SJSA1 (cell line): ENCODE results near the gene GPR107. TPM values are rescaled to one million over a fixed set of nuclear protein-coding genes. Genes with fewer than 3 reads are reported as not detected.

Experiments
- DNase-seq, 2 experiments: peaks; one replicate each; pipeline ENCODE4 v3.0.0-alpha.2; 2015 to 2020; ENCODE audit warnings: low spot score in 2 of 2, low read depth in 1 of 2
- H3K27ac ChIP-seq: fragments of 250-450 bp; sonication (Bioruptor Pico); 2 replicates; pipeline ENCODE4 v1.5.1; 2020; ENCODE audit warnings: mild to moderate bottlenecking, moderate library complexity
- H3K27me3 ChIP-seq: fragments of 250-450 bp; sonication (Bioruptor Pico); replicated peaks from 2 replicates; pipeline ENCODE4 v1.5.1; 2020; ENCODE audit warnings: mild to moderate bottlenecking, moderate library complexity
- H3K36me3 ChIP-seq: fragments of 250-450 bp; sonication (Bioruptor Pico); 2 replicates; pipeline ENCODE4 v1.5.1; 2020; ENCODE audit warnings: mild to moderate bottlenecking
- H3K4me1 ChIP-seq: fragments of 250-450 bp; sonication (Bioruptor Pico); replicated peaks from 2 replicates; pipeline ENCODE4 v1.6.1; 2021; ENCODE audit warnings: mild to moderate bottlenecking
- H3K4me3 ChIP-seq: fragments of 250-450 bp; sonication (Bioruptor Pico); 2 replicates; pipeline ENCODE4 v1.5.1; 2020; ENCODE audit warnings: mild to moderate bottlenecking
- H3K9me3 ChIP-seq: fragments of 250-450 bp; sonication (Bioruptor Pico); replicated peaks from 2 replicates; pipeline ENCODE4 v1.5.1; 2020; ENCODE audit warnings: mild to moderate bottlenecking
- total RNA-seq: library from RNA; depleted of rRNA; stranded (reverse); fragments of >200 nt; shearing (Covaris generic); gene quantifications from 2 replicates; pipeline ENCODE4 v1.2.3, GENCODE V29; 2014

The GPR107 gene
- total RNA-seq, 1 experiment from 2014 or later, result 25.5 TPM

DNA sequence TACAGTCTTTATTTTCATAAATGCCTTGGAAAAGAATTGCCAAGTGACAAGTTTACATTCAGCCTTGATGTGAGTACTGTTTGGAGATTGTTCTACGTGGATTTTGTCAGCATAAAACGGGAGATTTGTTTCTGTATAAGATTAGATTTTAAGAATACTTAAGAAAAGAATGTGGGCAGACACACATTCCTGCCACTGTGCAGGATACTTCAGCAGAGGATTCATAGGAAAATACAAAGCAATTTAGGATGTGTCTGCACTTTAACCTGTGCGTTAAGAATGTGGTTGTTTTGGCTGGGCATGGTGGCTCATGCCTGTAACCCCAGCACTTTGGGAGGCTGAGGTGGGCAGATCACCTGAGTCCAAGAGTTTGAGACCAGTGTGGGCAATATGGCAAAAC lies 37.2 kb downstream of the GPR107 start:
- Histone ChIP-seq H3K4me1 (no peaks in the 10 kb centered on the region), H3K27ac (no peak overlapping the region), H3K36me3 (peaks cover 62% of the 10 kb centered on the region), H3K27me3 (no peaks in the 10 kb centered on the region), H3K9me3 (no peaks in the 10 kb centered on the region), H3K4me3 (no peak overlapping the region)
- no peak for DNase-seq

GRCh38 chr9:130092910-130093309 lies 39.2 kb downstream of the GPR107 start:
- Histone ChIP-seq H3K4me3 (no peak overlapping the region), H3K27ac (no peak overlapping the region), H3K27me3 (no peaks in the 10 kb centered on the region), H3K36me3 (peaks cover 56% of the 10 kb centered on the region), H3K9me3 (no peaks in the 10 kb centered on the region), H3K4me1 (no peaks in the 10 kb centered on the region)
- DNase-seq, result no peak

- Histone ChIP-seq H3K36me3 (peaks cover 65% of the 10 kb centered on the region), H3K27me3 (no peaks in the 10 kb centered on the region), H3K9me3 (no peaks in the 10 kb centered on the region), H3K4me1 (no peaks in the 10 kb centered on the region), H3K27ac (no peak overlapping the region), H3K4me3 (no peak overlapping the region)
- DNase-seq, result no peak
Observed at GRCh38 chr9:130095872-130096271, 42.2 kb downstream of the GPR107 start.

- H3K36me3 ChIP-seq, result peaks cover 79% of the 10 kb centered on the region
- H3K27ac ChIP-seq, result no peak overlapping the region
- H3K4me1 ChIP-seq, result no peaks in the 10 kb centered on the region
- H3K27me3 ChIP-seq, result no peaks in the 10 kb centered on the region
- no peak for DNase-seq
- no peaks in the 10 kb centered on the region for H3K9me3 ChIP-seq
- H3K4me3 ChIP-seq, result no peak overlapping the region
Observed at GRCh38 chr9:130100681-130101080, 47.0 kb downstream of the GPR107 start.

GRCh38 chr9:130101915-130102314 lies 48.2 kb downstream of the GPR107 start:
- H3K4me1 ChIP-seq, result no peaks in the 10 kb centered on the region
- H3K27ac ChIP-seq, result no peak overlapping the region
- DNase-seq, result no peak
- no peak overlapping the region for H3K4me3 ChIP-seq
- no peaks in the 10 kb centered on the region for H3K27me3 ChIP-seq
- H3K9me3 ChIP-seq, result no peaks in the 10 kb centered on the region
- peaks cover 80% of the 10 kb centered on the region for H3K36me3 ChIP-seq

DNA sequence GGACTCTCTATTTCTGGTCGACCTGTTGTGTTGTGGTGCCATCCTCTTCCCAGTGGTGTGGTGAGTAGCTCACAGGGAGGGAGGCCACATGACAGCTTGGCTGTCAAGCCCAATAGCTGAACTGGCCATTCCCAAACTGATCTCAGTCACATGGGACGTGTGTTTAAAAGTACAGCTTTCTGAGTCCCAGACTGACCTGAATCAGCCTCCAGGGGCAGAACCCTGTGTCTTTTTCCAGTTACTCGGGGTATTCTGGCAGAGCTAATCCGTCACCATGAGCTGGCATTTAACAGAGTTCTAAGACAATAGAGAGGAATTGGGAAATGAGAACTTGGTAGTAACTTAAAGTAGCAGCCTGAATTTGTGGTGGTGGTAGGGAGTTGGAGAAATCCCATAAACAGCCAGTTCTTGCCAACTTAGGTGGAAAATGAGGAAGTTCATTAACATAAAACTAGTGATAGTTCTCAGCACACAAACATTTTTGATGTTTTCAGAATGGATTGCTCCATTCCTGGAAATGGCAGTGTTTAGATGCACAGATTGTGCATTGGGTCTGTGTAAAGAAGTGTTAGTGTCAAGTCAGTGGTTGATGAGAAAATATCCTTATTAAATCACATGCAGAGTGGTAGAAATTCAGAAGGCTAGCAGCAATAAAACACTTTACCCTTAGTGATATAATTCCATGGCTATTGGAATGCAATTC lies 50.9 kb downstream of the GPR107 start:
- no peaks in the 10 kb centered on the region for H3K9me3 ChIP-seq
- H3K4me1 ChIP-seq, result peaks cover 3% of the 10 kb centered on the region; the same call in 1 of the 2 replicates
- H3K27me3 ChIP-seq, result no peaks in the 10 kb centered on the region
- H3K27ac ChIP-seq, result no peak overlapping the region
- no peak for DNase-seq
- no peak overlapping the region for H3K4me3 ChIP-seq
- peaks cover 77% of the 10 kb centered on the region for H3K36me3 ChIP-seq

GRCh38 chr9:130106860-130107233 lies 53.1 kb downstream of the GPR107 start:
- no peak for DNase-seq
- peaks cover 66% of the 10 kb centered on the region for H3K36me3 ChIP-seq
- H3K27ac ChIP-seq, result no peak overlapping the region

DNA sequence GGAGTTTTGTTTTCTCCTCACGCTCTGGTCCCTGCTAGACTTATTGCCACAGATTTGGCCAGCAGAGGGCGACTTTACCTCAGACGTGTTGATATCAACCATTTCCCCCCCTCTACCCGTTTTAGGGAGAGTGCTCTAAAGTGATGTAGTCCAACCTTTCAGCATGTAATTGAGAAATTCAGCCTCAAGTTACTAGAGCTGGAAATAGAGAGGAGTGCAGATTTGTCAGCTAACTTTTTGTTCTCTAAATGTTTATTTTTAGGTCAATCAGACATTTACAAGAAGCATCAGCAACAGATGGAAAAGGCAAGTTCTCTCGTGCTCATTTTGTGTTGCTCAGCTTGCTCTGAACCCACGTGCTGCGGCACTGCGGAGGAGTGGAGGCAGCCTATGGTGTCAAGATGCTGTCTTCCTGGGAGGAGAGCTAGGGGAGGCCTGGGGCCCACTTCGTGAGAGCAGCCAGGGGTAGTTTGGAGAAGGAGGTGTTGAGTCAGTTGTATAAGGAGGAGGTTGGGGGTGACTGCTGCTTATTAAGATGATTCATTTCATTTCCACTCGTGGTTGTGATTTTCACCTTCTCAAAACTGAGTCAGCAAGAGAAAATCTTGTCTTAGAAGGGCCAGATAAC lies 53.6 kb downstream of the GPR107 start:
- peaks cover 62% of the 10 kb centered on the region for H3K36me3 ChIP-seq
- peak; percentile 66 to 80 for DNase-seq

More at GRCh38 chr9:130106860-130107233, 53.1 kb downstream of the GPR107 start:
- H3K9me3 ChIP-seq, result no peaks in the 10 kb centered on the region
- no peaks in the 10 kb centered on the region for H3K27me3 ChIP-seq
- peaks cover 3% of the 10 kb centered on the region; the same call in 1 of the 2 replicates for H3K4me1 ChIP-seq
- H3K4me3 ChIP-seq, result no peak overlapping the region

GRCh38 chr9:130107955-130108354 lies 54.2 kb downstream of the GPR107 start:
- no peak overlapping the region for H3K4me3 ChIP-seq
- peaks cover 56% of the 10 kb centered on the region for H3K36me3 ChIP-seq
- no peaks in the 10 kb centered on the region for H3K9me3 ChIP-seq
- DNase-seq, result no peak
- H3K4me1 ChIP-seq, result peaks cover 3% of the 10 kb centered on the region; the same call in 1 of the 2 replicates
- no peaks in the 10 kb centered on the region for H3K27me3 ChIP-seq
- no peak overlapping the region for H3K27ac ChIP-seq

More for the DNA sequence above, 53.6 kb downstream of the GPR107 start:
- no peaks in the 10 kb centered on the region for H3K27me3 ChIP-seq
- H3K4me3 ChIP-seq, result no peak overlapping the region
- H3K4me1 ChIP-seq, result peaks cover 3% of the 10 kb centered on the region; the same call in 1 of the 2 replicates
- no peaks in the 10 kb centered on the region for H3K9me3 ChIP-seq
- no peak overlapping the region for H3K27ac ChIP-seq

- Histone ChIP-seq H3K36me3 (peaks cover 40% of the 10 kb centered on the region), H3K9me3 (no peaks in the 10 kb centered on the region), H3K4me1 (peaks cover 3% of the 10 kb centered on the region; the same call in 1 of the 2 replicates), H3K27me3 (no peaks in the 10 kb centered on the region), H3K27ac (no peak overlapping the region), H3K4me3 (no peak overlapping the region)
- DNase-seq, result no peak
Observed at GRCh38 chr9:130110166-130110565, 56.5 kb downstream of the GPR107 start.

DNA sequence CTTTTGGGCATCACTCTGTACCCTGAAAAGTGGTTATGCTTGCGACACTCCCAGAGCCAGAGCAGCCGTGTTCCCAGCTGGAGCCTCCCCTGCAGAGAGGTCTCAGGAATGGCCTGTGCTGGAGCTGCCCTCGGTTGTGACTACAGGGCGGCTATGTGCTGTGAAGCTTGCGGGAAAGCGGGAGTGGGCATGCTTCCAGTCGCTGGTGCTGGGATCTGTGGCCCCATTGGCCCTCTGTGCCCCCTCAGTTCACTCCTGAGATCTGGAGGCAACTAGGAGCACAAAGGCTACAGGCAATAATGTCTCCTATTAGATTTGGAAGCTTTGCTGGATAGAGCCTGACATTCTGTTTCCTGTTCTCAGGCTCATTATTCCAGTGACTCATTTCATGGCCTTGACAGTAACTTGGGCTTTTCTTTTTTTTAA lies 56.9 kb downstream of the GPR107 start:
- H3K36me3 ChIP-seq, result peaks cover 36% of the 10 kb centered on the region
- peaks cover 3% of the 10 kb centered on the region; the same call in 1 of the 2 replicates for H3K4me1 ChIP-seq
- no peak overlapping the region for H3K4me3 ChIP-seq
- no peak for DNase-seq
- H3K27ac ChIP-seq, result no peak overlapping the region
- H3K27me3 ChIP-seq, result no peaks in the 10 kb centered on the region
- no peaks in the 10 kb centered on the region for H3K9me3 ChIP-seq

DNA sequence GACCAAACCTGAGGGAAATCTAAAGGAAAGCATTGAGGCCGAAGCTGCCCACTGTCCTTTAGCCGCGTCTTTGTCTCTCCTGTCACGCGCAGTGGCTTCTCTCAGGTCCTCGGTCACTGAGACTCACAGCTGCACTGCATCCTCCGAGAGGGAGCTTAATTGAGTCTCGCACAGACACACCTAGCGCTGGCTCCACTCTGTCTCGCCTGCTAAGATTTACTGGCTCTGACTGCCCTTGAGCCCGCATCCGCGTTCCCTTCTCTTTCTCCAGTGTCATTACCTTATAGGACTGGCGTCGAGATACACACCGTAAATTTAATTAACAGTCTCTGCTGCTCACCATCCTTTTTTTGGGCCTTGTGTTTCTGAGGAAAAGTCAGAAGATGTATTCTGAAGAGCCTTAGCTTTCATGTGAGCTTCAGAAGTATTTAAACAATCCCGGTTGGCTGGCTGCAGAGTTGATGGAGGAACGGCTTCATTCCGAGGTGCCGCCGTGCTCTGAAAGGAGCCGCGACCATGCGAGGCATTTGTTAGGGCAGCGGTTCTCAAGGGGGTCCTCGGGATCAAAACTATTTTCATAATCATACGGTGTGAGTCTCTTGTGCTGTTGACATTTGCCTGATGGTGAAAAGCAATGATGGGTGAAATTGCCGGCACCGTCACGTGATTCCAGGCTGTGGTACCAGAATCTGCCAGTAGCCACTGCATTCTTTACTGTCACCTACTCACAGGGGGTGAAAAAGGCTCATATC lies 58.3 kb downstream of the GPR107 start:
- Histone ChIP-seq H3K27me3 (no peaks in the 10 kb centered on the region), H3K4me1 (peaks cover 3% of the 10 kb centered on the region; the same call in 1 of the 2 replicates), H3K27ac (no peak overlapping the region), H3K9me3 (no peaks in the 10 kb centered on the region), H3K4me3 (no peak overlapping the region), H3K36me3 (peaks cover 36% of the 10 kb centered on the region)
- DNase-seq, result no peak

GRCh38 chr9:130112538-130113151 lies 58.9 kb downstream of the GPR107 start:
- H3K4me3 ChIP-seq, result no peak overlapping the region
- no peak for DNase-seq
- H3K27ac ChIP-seq, result no peak overlapping the region
- peaks cover 4% of the 10 kb centered on the region for H3K4me1 ChIP-seq
- H3K36me3 ChIP-seq, result peaks cover 32% of the 10 kb centered on the region
- no peaks in the 10 kb centered on the region for H3K9me3 ChIP-seq
- no peaks in the 10 kb centered on the region for H3K27me3 ChIP-seq
